ENCODE measurements around the gene SLC1A2. TPM values are rescaled to one million over a fixed set of nuclear protein-coding genes. Genes with fewer than 3 reads are reported as not detected.

SLC1A2 gene
- total and polyA plus RNA-seq, 2 experiments from 2014 or later = 0.70 to 2.8 TPM

- Histone ChIP-seq H3K4me3 (no peak overlapping the region), H3F3A (replicated peaks; ENCODE audit: low read depth) (no peaks in the 10 kb centered on the region), H3K9me2 (ENCODE audit: insufficient read depth) (no peaks in the 10 kb centered on the region), H3K27ac (ENCODE audit: low read depth) (no peak overlapping the region), H4K20me1 (replicated peaks; ENCODE audit: insufficient read depth) (no peaks in the 10 kb centered on the region), H3K4me2 (no peak overlapping the region), H3K4me1 (ENCODE audit: insufficient read depth) (no peaks in the 10 kb centered on the region), H3K36me3 (ENCODE audit: insufficient read depth) (no peaks in the 10 kb centered on the region), H3K27me3 (ENCODE audit: insufficient read depth) (no peaks in the 10 kb centered on the region), H3K79me2 (replicated peaks; ENCODE audit: insufficient read depth) (no peaks in the 10 kb centered on the region), H2AFZ (no peak overlapping the region)
- no peak for ATAC-seq
- no peak overlapping the region for H3K4me3 Mint-ChIP-seq
- H3K27me3 Mint-ChIP-seq (ENCODE audit: insufficient read depth, low read depth, poor library complexity) = peaks cover 2% of the 10 kb centered on the region
- no peaks in the 10 kb centered on the region for H3K36me3 Mint-ChIP-seq (ENCODE audit: low read depth)
- DNase-seq (ENCODE audit: low spot score) = no peak
- TF ChIP-seq POLR2AphosphoS5 (IDR thresholded peaks at IDR 0.05; ENCODE audit: low read depth) (no peak), NANOG (IDR thresholded peaks at IDR 0.05; ENCODE audit: borderline replicate concordance) (no peak), EZH2phosphoT487 (IDR thresholded peaks at IDR 0.05; ENCODE audit: unreplicated experiment) (no peak), CREB1 (CRISPR knock-in tag; IDR thresholded peaks at IDR 0.05; ENCODE audit: low read depth) (no peak), JUNB (IDR thresholded peaks at IDR 0.05; ENCODE audit: unreplicated experiment) (no peak), EZH2 (IDR thresholded peaks at IDR 0.05; ENCODE audit: low read depth, unreplicated experiment) (no peak), ZNF331 (CRISPR knock-in tag; IDR thresholded peaks at IDR 0.05; ENCODE audit: low read depth) (no peak), ZNF114 (CRISPR knock-in tag; IDR thresholded peaks at IDR 0.05) (no peak), STAT1 (IDR thresholded peaks at IDR 0.05; ENCODE audit: unreplicated experiment) (no peak)
- TF ChIP-seq, protein P1, sequence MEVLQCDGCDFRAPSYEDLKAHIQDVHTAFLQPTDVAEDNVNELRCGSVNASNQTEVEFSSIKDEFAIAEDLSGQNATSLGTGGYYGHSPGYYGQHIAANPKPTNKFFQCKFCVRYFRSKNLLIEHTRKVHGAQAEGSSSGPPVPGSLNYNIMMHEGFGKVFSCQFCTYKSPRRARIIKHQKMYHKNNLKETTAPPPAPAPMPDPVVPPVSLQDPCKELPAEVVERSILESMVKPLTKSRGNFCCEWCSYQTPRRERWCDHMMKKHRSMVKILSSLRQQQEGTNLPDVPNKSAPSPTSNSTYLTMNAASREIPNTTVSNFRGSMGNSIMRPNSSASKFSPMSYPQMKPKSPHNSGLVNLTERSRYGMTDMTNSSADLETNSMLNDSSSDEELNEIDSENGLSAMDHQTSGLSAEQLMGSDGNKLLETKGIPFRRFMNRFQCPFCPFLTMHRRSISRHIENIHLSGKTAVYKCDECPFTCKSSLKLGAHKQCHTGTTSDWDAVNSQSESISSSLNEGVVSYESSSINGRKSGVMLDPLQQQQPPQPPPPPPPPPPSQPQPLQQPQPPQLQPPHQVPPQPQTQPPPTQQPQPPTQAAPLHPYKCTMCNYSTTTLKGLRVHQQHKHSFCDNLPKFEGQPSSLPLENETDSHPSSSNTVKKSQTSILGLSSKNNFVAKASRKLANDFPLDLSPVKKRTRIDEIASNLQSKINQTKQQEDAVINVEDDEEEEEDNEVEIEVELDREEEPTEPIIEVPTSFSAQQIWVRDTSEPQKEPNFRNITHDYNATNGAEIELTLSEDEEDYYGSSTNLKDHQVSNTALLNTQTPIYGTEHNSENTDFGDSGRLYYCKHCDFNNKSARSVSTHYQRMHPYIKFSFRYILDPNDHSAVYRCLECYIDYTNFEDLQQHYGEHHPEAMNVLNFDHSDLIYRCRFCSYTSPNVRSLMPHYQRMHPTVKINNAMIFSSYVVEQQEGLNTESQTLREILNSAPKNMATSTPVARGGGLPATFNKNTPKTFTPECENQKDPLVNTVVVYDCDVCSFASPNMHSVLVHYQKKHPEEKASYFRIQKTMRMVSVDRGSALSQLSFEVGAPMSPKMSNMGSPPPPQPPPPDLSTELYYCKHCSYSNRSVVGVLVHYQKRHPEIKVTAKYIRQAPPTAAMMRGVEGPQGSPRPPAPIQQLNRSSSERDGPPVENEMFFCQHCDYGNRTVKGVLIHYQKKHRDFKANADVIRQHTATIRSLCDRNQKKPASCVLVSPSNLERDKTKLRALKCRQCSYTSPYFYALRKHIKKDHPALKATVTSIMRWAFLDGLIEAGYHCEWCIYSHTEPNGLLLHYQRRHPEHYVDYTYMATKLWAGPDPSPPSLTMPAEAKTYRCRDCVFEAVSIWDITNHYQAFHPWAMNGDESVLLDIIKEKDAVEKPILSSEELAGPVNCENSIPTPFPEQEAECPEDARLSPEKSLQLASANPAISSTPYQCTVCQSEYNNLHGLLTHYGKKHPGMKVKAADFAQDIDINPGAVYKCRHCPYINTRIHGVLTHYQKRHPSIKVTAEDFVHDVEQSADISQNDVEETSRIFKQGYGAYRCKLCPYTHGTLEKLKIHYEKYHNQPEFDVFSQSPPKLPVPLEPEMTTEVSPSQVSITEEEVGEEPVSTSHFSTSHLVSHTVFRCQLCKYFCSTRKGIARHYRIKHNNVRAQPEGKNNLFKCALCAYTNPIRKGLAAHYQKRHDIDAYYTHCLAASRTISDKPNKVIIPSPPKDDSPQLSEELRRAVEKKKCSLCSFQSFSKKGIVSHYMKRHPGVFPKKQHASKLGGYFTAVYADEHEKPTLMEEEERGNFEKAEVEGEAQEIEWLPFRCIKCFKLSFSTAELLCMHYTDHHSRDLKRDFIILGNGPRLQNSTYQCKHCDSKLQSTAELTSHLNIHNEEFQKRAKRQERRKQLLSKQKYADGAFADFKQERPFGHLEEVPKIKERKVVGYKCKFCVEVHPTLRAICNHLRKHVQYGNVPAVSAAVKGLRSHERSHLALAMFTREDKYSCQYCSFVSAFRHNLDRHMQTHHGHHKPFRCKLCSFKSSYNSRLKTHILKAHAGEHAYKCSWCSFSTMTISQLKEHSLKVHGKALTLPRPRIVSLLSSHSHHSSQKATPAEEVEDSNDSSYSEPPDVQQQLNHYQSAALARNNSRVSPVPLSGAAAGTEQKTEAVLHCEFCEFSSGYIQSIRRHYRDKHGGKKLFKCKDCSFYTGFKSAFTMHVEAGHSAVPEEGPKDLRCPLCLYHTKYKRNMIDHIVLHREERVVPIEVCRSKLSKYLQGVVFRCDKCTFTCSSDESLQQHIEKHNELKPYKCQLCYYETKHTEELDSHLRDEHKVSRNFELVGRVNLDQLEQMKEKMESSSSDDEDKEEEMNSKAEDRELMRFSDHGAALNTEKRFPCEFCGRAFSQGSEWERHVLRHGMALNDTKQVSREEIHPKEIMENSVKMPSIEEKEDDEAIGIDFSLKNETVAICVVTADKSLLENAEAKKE (CRISPR knock-in tag; IDR thresholded peaks at IDR 0.05) = no peak
- TF ChIP-seq, protein P2, sequence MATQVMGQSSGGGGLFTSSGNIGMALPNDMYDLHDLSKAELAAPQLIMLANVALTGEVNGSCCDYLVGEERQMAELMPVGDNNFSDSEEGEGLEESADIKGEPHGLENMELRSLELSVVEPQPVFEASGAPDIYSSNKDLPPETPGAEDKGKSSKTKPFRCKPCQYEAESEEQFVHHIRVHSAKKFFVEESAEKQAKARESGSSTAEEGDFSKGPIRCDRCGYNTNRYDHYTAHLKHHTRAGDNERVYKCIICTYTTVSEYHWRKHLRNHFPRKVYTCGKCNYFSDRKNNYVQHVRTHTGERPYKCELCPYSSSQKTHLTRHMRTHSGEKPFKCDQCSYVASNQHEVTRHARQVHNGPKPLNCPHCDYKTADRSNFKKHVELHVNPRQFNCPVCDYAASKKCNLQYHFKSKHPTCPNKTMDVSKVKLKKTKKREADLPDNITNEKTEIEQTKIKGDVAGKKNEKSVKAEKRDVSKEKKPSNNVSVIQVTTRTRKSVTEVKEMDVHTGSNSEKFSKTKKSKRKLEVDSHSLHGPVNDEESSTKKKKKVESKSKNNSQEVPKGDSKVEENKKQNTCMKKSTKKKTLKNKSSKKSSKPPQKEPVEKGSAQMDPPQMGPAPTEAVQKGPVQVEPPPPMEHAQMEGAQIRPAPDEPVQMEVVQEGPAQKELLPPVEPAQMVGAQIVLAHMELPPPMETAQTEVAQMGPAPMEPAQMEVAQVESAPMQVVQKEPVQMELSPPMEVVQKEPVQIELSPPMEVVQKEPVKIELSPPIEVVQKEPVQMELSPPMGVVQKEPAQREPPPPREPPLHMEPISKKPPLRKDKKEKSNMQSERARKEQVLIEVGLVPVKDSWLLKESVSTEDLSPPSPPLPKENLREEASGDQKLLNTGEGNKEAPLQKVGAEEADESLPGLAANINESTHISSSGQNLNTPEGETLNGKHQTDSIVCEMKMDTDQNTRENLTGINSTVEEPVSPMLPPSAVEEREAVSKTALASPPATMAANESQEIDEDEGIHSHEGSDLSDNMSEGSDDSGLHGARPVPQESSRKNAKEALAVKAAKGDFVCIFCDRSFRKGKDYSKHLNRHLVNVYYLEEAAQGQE (IDR thresholded peaks at IDR 0.05; ENCODE audit: unreplicated experiment) = no peak
- TF ChIP-seq, protein P3, sequence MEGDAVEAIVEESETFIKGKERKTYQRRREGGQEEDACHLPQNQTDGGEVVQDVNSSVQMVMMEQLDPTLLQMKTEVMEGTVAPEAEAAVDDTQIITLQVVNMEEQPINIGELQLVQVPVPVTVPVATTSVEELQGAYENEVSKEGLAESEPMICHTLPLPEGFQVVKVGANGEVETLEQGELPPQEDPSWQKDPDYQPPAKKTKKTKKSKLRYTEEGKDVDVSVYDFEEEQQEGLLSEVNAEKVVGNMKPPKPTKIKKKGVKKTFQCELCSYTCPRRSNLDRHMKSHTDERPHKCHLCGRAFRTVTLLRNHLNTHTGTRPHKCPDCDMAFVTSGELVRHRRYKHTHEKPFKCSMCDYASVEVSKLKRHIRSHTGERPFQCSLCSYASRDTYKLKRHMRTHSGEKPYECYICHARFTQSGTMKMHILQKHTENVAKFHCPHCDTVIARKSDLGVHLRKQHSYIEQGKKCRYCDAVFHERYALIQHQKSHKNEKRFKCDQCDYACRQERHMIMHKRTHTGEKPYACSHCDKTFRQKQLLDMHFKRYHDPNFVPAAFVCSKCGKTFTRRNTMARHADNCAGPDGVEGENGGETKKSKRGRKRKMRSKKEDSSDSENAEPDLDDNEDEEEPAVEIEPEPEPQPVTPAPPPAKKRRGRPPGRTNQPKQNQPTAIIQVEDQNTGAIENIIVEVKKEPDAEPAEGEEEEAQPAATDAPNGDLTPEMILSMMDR (conservative IDR thresholded peaks at IDR 0.05; ENCODE audit: low read depth in 2 of 2) = no peak
- TF ChIP-seq, protein P4, sequence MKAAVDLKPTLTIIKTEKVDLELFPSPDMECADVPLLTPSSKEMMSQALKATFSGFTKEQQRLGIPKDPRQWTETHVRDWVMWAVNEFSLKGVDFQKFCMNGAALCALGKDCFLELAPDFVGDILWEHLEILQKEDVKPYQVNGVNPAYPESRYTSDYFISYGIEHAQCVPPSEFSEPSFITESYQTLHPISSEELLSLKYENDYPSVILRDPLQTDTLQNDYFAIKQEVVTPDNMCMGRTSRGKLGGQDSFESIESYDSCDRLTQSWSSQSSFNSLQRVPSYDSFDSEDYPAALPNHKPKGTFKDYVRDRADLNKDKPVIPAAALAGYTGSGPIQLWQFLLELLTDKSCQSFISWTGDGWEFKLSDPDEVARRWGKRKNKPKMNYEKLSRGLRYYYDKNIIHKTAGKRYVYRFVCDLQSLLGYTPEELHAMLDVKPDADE (IDR thresholded peaks at IDR 0.05) = no peak
- no peak overlapping the region for H3K27ac Mint-ChIP-seq
- H3K9me3 Mint-ChIP-seq = no peaks in the 10 kb centered on the region
- H3K4me1 Mint-ChIP-seq = no peaks in the 10 kb centered on the region
Measured at GRCh38 chr11:35376118-35376510, 43.2 kb downstream of the SLC1A2 start.

All from GM23338 (cell line).